T-cell (primary cell): ENCODE results near the gene NCOA5. TPM values are rescaled to one million over a fixed set of nuclear protein-coding genes. Genes with fewer than 3 reads are reported as not detected.
A peak's percentile ranks its signal among the peaks of the same experiment; 100 is the strongest.

Experiments
- ATAC-seq, 4 experiments: fragments of 200-7000 bp in 3 of 4; fragments of 150-1000 bp in 1 of 4; cut with Tn5 transposase; replicated peaks in 1 of 4; 1 replicate in 3 of 4; 2 replicates in 1 of 4; pipeline ENCODE4 v1.10.0; 2021; ENCODE audit warnings: moderate library complexity in 3 of 4, mild to moderate bottlenecking in 2 of 4, moderate number of reproducible peaks in 1 of 4
- CTCF ChIA-PET, 2 donors: fragments of 300-600 bp; sonication (Branson Sonifier 250); formaldehyde crosslinking; loops; one replicate each; lab custom pipeline; 2022; ENCODE audit warnings: antibody characterized with exemption in 2 of 2; lab: Charles Lee
- POLR2A ChIA-PET, 2 donors: fragments of 300-600 bp; sonication (Branson Sonifier 250); formaldehyde crosslinking; loops; one replicate each; lab custom pipeline; 2022; ENCODE audit warnings: antibody characterized with exemption in 2 of 2; lab: Charles Lee
- DNase-seq, 35 experiments: peaks; one replicate each; pipeline versions ENCODE4 v3.0.0 to v3.0.0-alpha.2; 2013 to 2023
- H3K27ac ChIP-seq: one replicate; pipeline ENCODE4 v1.5.1; 2013; ENCODE audit warnings: low read length
- H3K27me3 ChIP-seq, 2 experiments: replicated peaks in 1 of 2; 1 replicate in 1 of 2; 2 replicates in 1 of 2; pipeline versions ENCODE4 v1.6.1 to v1.7.0; 2013; ENCODE audit warnings: low read length in 1 of 2, mixed read lengths in 1 of 2; ENCODE audit not compliant: control insufficient read depth in 2 of 2, insufficient read depth in 2 of 2; ENCODE audit errors: extremely low read depth in 1 of 2
- H3K36me3 ChIP-seq, 2 donors: 1 replicate in 1 of 2; 2 replicates in 1 of 2; pipeline versions ENCODE4 v1.6.1 to v1.7.0; 2013; ENCODE audit warnings: low read length in 1 of 2; ENCODE audit not compliant: control insufficient read depth in 2 of 2, insufficient read depth in 1 of 2; ENCODE audit errors: extremely low read depth in 1 of 2
- H3K4me1 ChIP-seq, 2 experiments: 1 replicate in 1 of 2; 2 replicates in 1 of 2; pipeline versions ENCODE4 v1.6.1 to v1.7.0; 2013; ENCODE audit warnings: low read length in 2 of 2, mixed read lengths in 1 of 2; ENCODE audit not compliant: insufficient read depth in 2 of 2, control insufficient read depth in 1 of 2; ENCODE audit errors: extremely low read depth in 1 of 2
- H3K4me3 ChIP-seq, 2 donors: 1 replicate in 1 of 2; 2 replicates in 1 of 2; pipeline versions ENCODE4 v1.5.1 to v1.7.0; 2013; ENCODE audit warnings: mild to moderate bottlenecking in 2 of 2, low read length in 1 of 2, moderate library complexity in 1 of 2; ENCODE audit not compliant: control insufficient read depth in 1 of 2; ENCODE audit errors: extremely low read depth in 1 of 2
- H3K9me3 ChIP-seq: 2 replicates; pipeline ENCODE4 v1.7.0; 2013
- H3K27ac Mint-ChIP-seq, 2 donors: one replicate each; pipeline ENCODE4 v1.8.0; 2020 to 2021; ENCODE audit warnings: mild to moderate bottlenecking in 2 of 2, mixed read lengths in 2 of 2
- H3K27me3 Mint-ChIP-seq, 2 donors: one replicate each; pipeline ENCODE4 v1.8.0; 2021 to 2022; ENCODE audit warnings: mixed read lengths in 2 of 2
- H3K36me3 Mint-ChIP-seq: one replicate; pipeline ENCODE4 v1.8.0; 2021; ENCODE audit warnings: mixed read lengths
- H3K4me1 Mint-ChIP-seq, 3 donors: one replicate each; pipeline ENCODE4 v1.8.0; 2020 to 2022; ENCODE audit warnings: mixed read lengths in 3 of 3, mild to moderate bottlenecking in 1 of 3
- H3K4me3 Mint-ChIP-seq, 3 donors: one replicate each; pipeline ENCODE4 v1.8.0; 2020 to 2022; ENCODE audit warnings: mild to moderate bottlenecking in 3 of 3, mixed read lengths in 3 of 3, moderate library complexity in 3 of 3
- H3K9me3 Mint-ChIP-seq, 3 donors: one replicate each; pipeline ENCODE4 v1.8.0; 2020 to 2022; ENCODE audit warnings: mixed read lengths in 3 of 3
- WGBS: methylation state at CpG from one replicate; pipeline ENCODE4 v1.1.5; 2013; ENCODE audit warnings: missing lambda C conversion rate; ENCODE audit not compliant: insufficient coverage; 5-methylcytosine and 5-hydroxymethylcytosine counted together
- total RNA-seq, 35 experiments: library from RNA in 6 of 35; stranded (reverse) in 6 of 35; fragments of 120-200 nt in 1 of 35; gene quantifications; one replicate each; pipeline versions ENCODE4 v1.2.1 to v1.2.4 and lab custom pipeline; 2013 to 2026

NCOA5 gene
- total RNA-seq, 5 donors from 2014 or later (not counting 1 experiment from before 2014, with no cell fraction given), result 21.0 to 43.1 (median 39.7) TPM

DNA sequence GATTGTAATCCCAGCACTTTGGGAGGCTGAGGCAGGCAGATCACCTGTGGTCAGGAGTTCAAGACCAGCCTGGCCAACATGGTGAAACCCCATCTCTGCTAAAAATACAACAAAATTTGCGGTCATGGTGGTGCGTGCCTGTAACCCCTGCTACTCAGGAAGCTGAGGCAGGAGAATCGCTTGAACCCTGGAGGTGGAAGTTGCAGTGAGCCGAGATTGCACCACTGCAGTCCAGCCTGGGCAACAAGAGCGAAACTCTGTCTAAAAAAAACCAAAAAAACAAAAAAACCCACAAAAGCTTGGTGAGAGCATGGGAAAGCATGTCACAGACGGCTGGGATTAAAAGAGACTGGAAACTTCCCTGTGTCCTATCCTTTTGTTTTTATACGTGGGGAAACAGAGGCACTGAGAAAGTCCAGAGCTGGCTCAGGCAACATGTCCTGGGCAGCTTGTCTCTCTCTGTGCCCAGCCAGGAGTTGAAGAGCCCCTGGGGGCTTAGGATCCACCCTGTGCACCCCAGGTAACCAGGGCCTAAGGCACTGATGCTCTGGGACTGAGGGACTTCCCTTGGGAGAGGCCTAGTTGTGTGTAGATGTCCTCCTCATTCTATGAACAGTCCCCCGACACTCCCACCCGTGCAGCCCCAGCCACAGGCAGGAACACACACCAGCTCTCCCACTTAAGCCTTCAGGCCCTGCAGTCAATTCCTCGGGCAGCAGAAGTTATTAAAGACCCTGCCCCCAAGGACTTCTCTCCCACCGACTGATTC is 44.3 kb upstream of the NCOA5 start:
- no peak overlapping the region for H3K4me3 ChIP-seq
- no peak for ATAC-seq
- Mint-ChIP-seq H3K27me3 (peaks cover 36 to 64% of the 10 kb centered on the region in 2 donors), H3K9me3 (no peaks in the 10 kb centered on the region), H3K36me3 (no peaks in the 10 kb centered on the region), H3K4me3 (no peak overlapping the region), H3K4me1 (peaks cover 0 to 3% (median 3%) of the 10 kb centered on the region in 3 donors), H3K27ac (no peak overlapping the region)
- no peak for DNase-seq
- ChIA-PET CTCF (interaction anchor here in 1 of 2 donors (0.7 kb wide), 1 partner anchor 274 kb away, joined by 3 read pairs; no protein-coding TSS in a partner anchor), POLR2A (no interaction called here)
- WGBS, result 54% methylated on average over 2 of the region's 11 CpGs
- no peaks in the 10 kb centered on the region for H3K9me3 ChIP-seq
- peaks cover 2 to 69% of the 10 kb centered on the region in 2 experiments for H3K27me3 ChIP-seq
- H3K4me1 ChIP-seq, result peaks cover 0 to 6% of the 10 kb centered on the region in 2 experiments
- H3K36me3 ChIP-seq, result no peaks in the 10 kb centered on the region
- H3K27ac ChIP-seq, result no peak overlapping the region

DNA sequence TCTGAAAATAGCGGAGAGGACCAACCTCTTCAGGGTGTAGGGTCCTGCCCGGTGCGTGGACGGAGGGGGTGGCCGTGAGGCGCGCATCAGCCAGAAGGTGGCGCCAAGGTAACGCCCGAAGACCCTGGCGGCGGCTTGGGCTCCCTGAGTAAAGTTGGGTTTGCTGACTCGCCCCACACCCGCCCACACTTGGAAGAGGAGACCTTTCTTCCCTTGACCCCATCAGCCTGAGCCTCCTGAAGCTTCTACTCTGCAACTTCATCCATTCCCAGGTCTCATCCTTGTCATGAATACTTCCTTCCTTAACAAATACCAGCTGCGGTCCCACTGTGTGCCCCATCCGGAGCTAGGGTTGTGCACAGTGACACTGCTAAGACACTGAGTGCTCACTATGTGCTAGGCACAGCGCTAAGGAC is 43.0 kb upstream of the NCOA5 start:
- DNase-seq (peak; percentile 8 to 68 (median 42)), ATAC-seq (peak; percentile 72 to 85 (median 79))
- no peak overlapping the region for H3K4me3 Mint-ChIP-seq
- no peaks in the 10 kb centered on the region for H3K9me3 ChIP-seq
- peaks cover 0 to 3% (median 3%) of the 10 kb centered on the region in 3 donors for H3K4me1 Mint-ChIP-seq
- ChIA-PET POLR2A (no interaction called here), CTCF (interaction anchor here (0.9 to 1.3 kb wide), 3 partner anchors 110 to 305 kb away, joined by 3 to 5 read pairs (median 4); no protein-coding TSS in a partner anchor)
- H3K4me3 ChIP-seq, result no peak overlapping the region
- H3K4me1 ChIP-seq, result peaks cover 0 to 6% of the 10 kb centered on the region in 2 experiments
- peaks cover 36 to 51% of the 10 kb centered on the region in 2 donors for H3K27me3 Mint-ChIP-seq
- H3K36me3 Mint-ChIP-seq, result no peaks in the 10 kb centered on the region
- H3K9me3 Mint-ChIP-seq, result no peaks in the 10 kb centered on the region
- no peaks in the 10 kb centered on the region for H3K36me3 ChIP-seq
- 15% methylated on average over 15 of the region's 17 CpGs for WGBS
- H3K27ac ChIP-seq, result no peak overlapping the region
- H3K27ac Mint-ChIP-seq, result no peak overlapping the region
- peaks cover 2 to 65% of the 10 kb centered on the region in 2 experiments for H3K27me3 ChIP-seq

DNA sequence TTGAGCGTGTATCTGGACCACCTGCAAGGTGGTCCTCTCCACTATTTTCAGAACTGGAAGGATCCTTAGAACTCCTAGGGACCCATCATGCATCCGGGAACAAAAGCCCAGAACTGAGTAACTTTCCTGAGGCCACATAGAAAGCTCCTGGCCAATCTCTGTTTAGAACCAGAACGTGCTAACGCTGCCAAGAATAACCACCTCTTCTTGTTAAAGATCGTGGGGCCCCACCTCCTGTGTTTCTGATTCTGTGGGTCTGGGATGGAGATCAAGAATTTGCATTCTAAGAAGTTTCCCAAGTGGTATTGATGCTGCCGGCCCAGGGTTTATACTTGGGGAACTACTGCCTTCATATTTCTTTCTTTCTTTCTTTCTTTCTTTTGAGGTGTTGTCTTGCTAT is 41.6 kb upstream of the NCOA5 start:
- CTCF ChIA-PET, result interaction anchor here (0.6 to 0.7 kb wide), 3 partner anchors 38 to 275 kb away, joined by 3 read pairs; partner anchors contain the start of gene ELMO2 (in 1 of the 2)
- H3K4me1 ChIP-seq, result peaks cover 0 to 6% of the 10 kb centered on the region in 2 experiments
- no peaks in the 10 kb centered on the region for H3K9me3 Mint-ChIP-seq
- H3K36me3 Mint-ChIP-seq, result no peaks in the 10 kb centered on the region
- DNase-seq, result no peak
- POLR2A ChIA-PET, result no interaction called here
- 58% methylated on average over 2 of the region's 6 CpGs for WGBS
- peaks cover 2 to 62% of the 10 kb centered on the region in 2 experiments for H3K27me3 ChIP-seq
- no peaks in the 10 kb centered on the region for H3K36me3 ChIP-seq
- no peaks in the 10 kb centered on the region for H3K9me3 ChIP-seq
- no peak overlapping the region for H3K4me3 Mint-ChIP-seq
- H3K4me1 Mint-ChIP-seq, result peaks cover 0 to 3% (median 3%) of the 10 kb centered on the region in 3 donors
- no peak overlapping the region for H3K27ac ChIP-seq
- no peak overlapping the region for H3K4me3 ChIP-seq
- no peak overlapping the region for H3K27ac Mint-ChIP-seq
- H3K27me3 Mint-ChIP-seq, result peaks cover 33 to 49% of the 10 kb centered on the region in 2 donors
- ATAC-seq, result no peak

DNA sequence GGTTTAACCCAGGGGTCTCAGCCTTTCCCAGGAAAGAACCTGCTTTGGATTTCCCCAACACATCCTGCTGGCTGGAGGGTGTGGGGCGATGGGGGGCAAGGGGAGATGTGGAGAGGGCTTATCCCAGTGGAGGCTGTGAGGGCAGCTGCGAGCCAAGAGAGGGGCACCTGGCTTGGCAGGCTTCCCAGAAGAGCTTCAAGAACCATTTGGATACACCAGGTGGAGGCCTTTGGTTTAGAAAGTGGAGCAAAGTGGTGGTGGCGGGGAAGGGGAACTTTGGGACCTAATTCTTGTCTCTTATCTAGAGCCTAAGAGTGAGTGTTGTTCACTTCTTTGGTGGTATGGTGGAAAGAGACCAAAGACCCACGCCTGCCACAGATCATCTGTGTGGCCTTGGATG is 40.8 kb upstream of the NCOA5 start:
- peaks cover 0 to 3% (median 3%) of the 10 kb centered on the region in 3 donors for H3K4me1 Mint-ChIP-seq
- H3K27ac ChIP-seq, result no peak overlapping the region
- no peaks in the 10 kb centered on the region for H3K9me3 Mint-ChIP-seq
- peaks cover 0 to 6% of the 10 kb centered on the region in 2 experiments for H3K4me1 ChIP-seq
- ATAC-seq, result no peak
- no peak for DNase-seq
- H3K27me3 Mint-ChIP-seq, result peaks cover 26 to 41% of the 10 kb centered on the region in 2 donors
- H3K27ac Mint-ChIP-seq, result no peak overlapping the region
- ChIA-PET CTCF (interaction anchor here in 1 of 2 donors (0.6 kb wide), 1 partner anchor 1251 kb away, joined by 3 read pairs; no protein-coding TSS in a partner anchor), POLR2A (no interaction called here)
- H3K36me3 ChIP-seq, result no peaks in the 10 kb centered on the region
- H3K36me3 Mint-ChIP-seq, result peaks cover 2% of the 10 kb centered on the region
- H3K4me3 ChIP-seq, result no peak overlapping the region
- H3K4me3 Mint-ChIP-seq, result no peak overlapping the region
- H3K27me3 ChIP-seq, result peaks cover 2 to 55% of the 10 kb centered on the region in 2 experiments
- WGBS, result 27% methylated on average over 2 of the region's 4 CpGs
- H3K9me3 ChIP-seq, result no peaks in the 10 kb centered on the region

DNA sequence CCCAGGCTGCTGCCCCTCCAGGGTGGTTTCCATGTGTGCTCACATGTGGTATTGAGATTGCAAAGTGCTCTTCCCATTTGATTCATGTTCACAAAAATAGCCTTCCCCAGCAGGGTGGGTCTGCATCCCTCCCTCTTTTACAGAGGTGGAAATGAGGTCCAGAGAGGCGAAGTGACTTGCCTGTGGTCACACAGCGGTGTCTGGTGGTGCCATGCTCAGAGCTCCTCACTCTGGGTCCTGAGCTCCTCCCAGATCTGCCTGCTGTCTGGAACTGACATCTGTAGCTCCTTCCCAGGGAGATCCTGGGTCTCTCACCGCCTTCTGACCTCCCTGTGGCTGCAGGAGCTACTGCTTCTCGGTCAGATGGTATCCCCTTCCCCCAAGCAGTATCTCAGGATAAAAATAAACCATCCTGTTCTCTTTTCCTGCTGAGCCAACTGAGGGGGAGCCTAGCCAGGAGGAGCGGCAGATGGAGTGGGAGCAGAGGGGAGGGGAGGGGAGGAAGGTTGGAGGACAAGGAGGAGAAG is 40.3 kb upstream of the NCOA5 start:
- Mint-ChIP-seq H3K4me3 (no peak overlapping the region), H3K9me3 (no peaks in the 10 kb centered on the region), H3K36me3 (peaks cover 3% of the 10 kb centered on the region), H3K27ac (no peak overlapping the region), H3K4me1 (peaks cover 0 to 3% (median 3%) of the 10 kb centered on the region in 3 donors), H3K27me3 (peaks cover 24 to 37% of the 10 kb centered on the region in 2 donors)
- CTCF ChIA-PET, result no interaction called here
- no peak overlapping the region for H3K4me3 ChIP-seq
- no peaks in the 10 kb centered on the region for H3K36me3 ChIP-seq
- H3K4me1 ChIP-seq, result peaks cover 0 to 6% of the 10 kb centered on the region in 2 experiments
- WGBS, result 46% methylated on average over 4 of the region's 5 CpGs
- H3K27me3 ChIP-seq, result peaks cover 2 to 55% of the 10 kb centered on the region in 2 experiments
- POLR2A ChIA-PET, result no interaction called here
- H3K9me3 ChIP-seq, result no peaks in the 10 kb centered on the region
- DNase-seq, result no peak
- ATAC-seq, result no peak
- H3K27ac ChIP-seq, result no peak overlapping the region

DNA sequence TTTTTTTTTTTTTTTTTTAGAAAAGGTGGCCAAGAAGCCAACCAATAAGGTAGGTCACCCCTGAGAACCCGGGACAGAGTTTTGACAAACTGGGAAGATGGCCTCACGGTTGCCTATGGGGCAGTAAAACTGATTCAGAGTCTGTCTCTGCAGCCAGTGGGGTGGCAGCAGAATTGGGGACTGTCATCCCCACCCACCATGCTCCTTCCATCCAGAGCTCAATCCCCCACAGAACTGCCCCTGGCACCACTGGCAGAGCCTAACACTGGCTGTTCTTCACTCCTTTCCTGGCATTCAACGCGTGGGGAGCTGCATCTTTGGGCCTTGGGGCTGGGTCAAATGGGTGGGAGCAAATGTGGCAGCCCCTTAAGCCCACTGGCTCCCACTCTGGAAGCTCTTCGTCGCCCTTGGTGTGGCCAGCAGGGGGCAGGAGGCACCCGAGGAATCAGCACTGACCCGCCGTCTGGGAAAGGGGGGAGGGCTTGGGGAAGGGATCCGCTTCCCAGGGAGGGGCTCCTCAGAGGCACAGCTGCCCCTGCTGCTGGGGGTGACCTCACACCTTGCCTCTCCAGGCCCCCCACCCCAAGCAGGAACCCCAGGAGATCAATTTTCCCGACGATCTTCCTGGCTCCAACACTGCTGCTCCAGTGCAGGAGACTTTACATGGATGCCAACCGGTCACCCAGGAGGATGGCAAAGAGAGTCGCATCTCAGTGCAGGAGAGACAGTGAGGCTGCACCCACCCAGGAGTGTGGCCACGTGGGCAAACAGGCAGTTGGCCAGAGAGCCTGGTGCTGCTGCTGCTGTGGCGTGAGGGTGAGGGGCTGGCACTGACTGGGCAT is 38.8 kb upstream of the NCOA5 start:
- Histone ChIP-seq H3K27me3 (peaks cover 2 to 42% of the 10 kb centered on the region in 2 experiments), H3K27ac (no peak overlapping the region), H3K36me3 (no peaks in the 10 kb centered on the region), H3K4me1 (peaks cover 0 to 6% of the 10 kb centered on the region in 2 experiments), H3K4me3 (no peak overlapping the region), H3K9me3 (no peaks in the 10 kb centered on the region)
- ATAC-seq, result no peak
- Mint-ChIP-seq H3K4me1 (peaks cover 0 to 6% (median 3%) of the 10 kb centered on the region in 3 donors), H3K27me3 (peaks cover 20 to 33% of the 10 kb centered on the region in 2 donors), H3K27ac (no peak overlapping the region), H3K36me3 (peaks cover 11% of the 10 kb centered on the region), H3K9me3 (no peaks in the 10 kb centered on the region), H3K4me3 (no peak overlapping the region)
- ChIA-PET POLR2A (no interaction called here), CTCF (no interaction called here)
- DNase-seq, result peak in 1 of 35 experiments; percentile 8
- 81% methylated on average over 7 of the region's 16 CpGs for WGBS
